HepG2 (cell line): ENCODE measurements around the gene HMG20B. TPM values are rescaled to one million over a fixed set of nuclear protein-coding genes. Genes with fewer than 3 reads are reported as not detected.
A peak's percentile ranks its signal among the peaks of the same experiment; 100 is the strongest.

ENCODE experiments used
- CEBPB ChIP-seq: IDR thresholded peaks from 2 replicates; pipeline ENCODE4 v1.6.1; 2011; ENCODE audit warnings: low read depth, low read length, improper control_type of control experiment, borderline replicate concordance
- EED ChIP-seq: sonication (generic); formaldehyde crosslinking; IDR thresholded peaks from 2 replicates; pipeline ENCODE4 v1.5.0; 2020; ENCODE audit warnings: mild to moderate bottlenecking, missing genetic modification reagents
- ELF1 ChIP-seq: sonication (generic); formaldehyde crosslinking; IDR thresholded peaks from 2 replicates; pipeline ENCODE4 v1.4.0; 2020; ENCODE audit warnings: missing genetic modification reagents
- FOXK1 ChIP-seq: sonication (generic); formaldehyde crosslinking; IDR thresholded peaks from 2 replicates; pipeline ENCODE4 v1.4.0; 2020; ENCODE audit warnings: low read depth, missing genetic modification reagents, borderline replicate concordance
- HDAC1 ChIP-seq: sonication (generic); formaldehyde crosslinking; IDR thresholded peaks from 2 replicates; pipeline ENCODE4 v1.5.1; 2020; ENCODE audit warnings: mild to moderate bottlenecking, missing genetic modification reagents
- HDAC2 ChIP-seq: sonication (generic); formaldehyde crosslinking; IDR thresholded peaks from 2 replicates; pipeline ENCODE4 v1.4.0; 2020; ENCODE audit warnings: missing genetic modification reagents
- JUND ChIP-seq: sonication (generic); formaldehyde crosslinking; IDR thresholded peaks from 2 replicates; pipeline ENCODE4 v1.8.0; 2022; ENCODE audit warnings: mild to moderate bottlenecking, missing genetic modification reagents
- MEIS1 ChIP-seq: sonication (generic); formaldehyde crosslinking; IDR thresholded peaks from 2 replicates; pipeline ENCODE4 v1.9.0; 2021; ENCODE audit warnings: mild to moderate bottlenecking, missing genetic modification reagents, moderate library complexity, borderline replicate concordance
- MEIS2 ChIP-seq: sonication (generic); formaldehyde crosslinking; IDR thresholded peaks from 2 replicates; pipeline ENCODE4 v1.9.0; 2021; ENCODE audit warnings: mild to moderate bottlenecking, missing genetic modification reagents
- MIER3 ChIP-seq: IDR thresholded peaks from 2 replicates; pipeline ENCODE4 v1.6.1; 2016; ENCODE audit warnings: missing compliant biosample characterization, borderline replicate concordance
- NFKB2 ChIP-seq: sonication (generic); formaldehyde crosslinking; IDR thresholded peaks from 2 replicates; pipeline ENCODE4 v1.4.0; 2020; ENCODE audit warnings: missing genetic modification reagents, borderline replicate concordance
- NFYB ChIP-seq: sonication (generic); formaldehyde crosslinking; IDR thresholded peaks from 2 replicates; pipeline ENCODE4 v1.4.0; 2020; ENCODE audit warnings: missing genetic modification reagents
- NR2F1 ChIP-seq, 2 experiments: fragments of 450-650 bp in 1 of 2; formaldehyde crosslinking in 1 of 2; IDR thresholded peaks; 2 replicates each; pipeline versions ENCODE4 v1.5.0 to v1.6.1; 2016 to 2020; ENCODE audit warnings: mild to moderate bottlenecking in 1 of 2, missing compliant biosample characterization in 1 of 2, missing genetic modification reagents in 1 of 2, moderate library complexity in 1 of 2
- PAX8 ChIP-seq: sonication (generic); formaldehyde crosslinking; IDR thresholded peaks from 2 replicates; pipeline ENCODE4 v1.8.0; 2022; ENCODE audit warnings: mild to moderate bottlenecking, missing genetic modification reagents, borderline replicate concordance
- POGK ChIP-seq: sonication (generic); formaldehyde crosslinking; conservative IDR thresholded peaks from 2 replicates; pipeline ENCODE4 v1.8.0; 2022; ENCODE audit warnings: mild to moderate bottlenecking, moderate library complexity, missing genetic modification reagents
- RBFOX2 ChIP-seq: fragments of 200-400 bp; formaldehyde crosslinking; IDR thresholded peaks from 2 replicates; pipeline ENCODE4 v1.6.1; 2017; ENCODE audit warnings: low read depth, mild to moderate bottlenecking, low read length
- RFX5 ChIP-seq: IDR thresholded peaks from 2 replicates; pipeline ENCODE4 v1.6.1; 2011; ENCODE audit warnings: low read depth, low read length, improper control_type of control experiment
- SMAD3 ChIP-seq: sonication (generic); formaldehyde crosslinking; IDR thresholded peaks from 2 replicates; pipeline ENCODE4 v1.4.0; 2020; ENCODE audit warnings: missing genetic modification reagents
- STAG1 ChIP-seq: sonication (generic); formaldehyde crosslinking; IDR thresholded peaks from 2 replicates; pipeline ENCODE4 v1.4.0; 2020; ENCODE audit warnings: missing genetic modification reagents
- TAF1 ChIP-seq: sonication (generic); formaldehyde crosslinking; IDR thresholded peaks from 2 replicates; pipeline ENCODE4 v1.4.0; 2020; ENCODE audit warnings: missing genetic modification reagents
- TBP ChIP-seq: sonication (generic); formaldehyde crosslinking; IDR thresholded peaks from 2 replicates; pipeline ENCODE4 v1.5.0; 2020; ENCODE audit warnings: missing genetic modification reagents
- ZNF121 ChIP-seq: sonication (generic); formaldehyde crosslinking; IDR thresholded peaks from 2 replicates; pipeline ENCODE4 v1.5.0; 2020; ENCODE audit warnings: mild to moderate bottlenecking, missing genetic modification reagents
- ZNF260 ChIP-seq: sonication (generic); formaldehyde crosslinking; IDR thresholded peaks from 2 replicates; pipeline ENCODE4 v1.4.0; 2020; ENCODE audit warnings: missing genetic modification reagents, low read depth, mild to moderate bottlenecking, borderline replicate concordance
- ZNF329 ChIP-seq: sonication (generic); formaldehyde crosslinking; IDR thresholded peaks from 2 replicates; pipeline ENCODE4 v1.9.0; 2021; ENCODE audit warnings: low read depth, mild to moderate bottlenecking, missing genetic modification reagents
- ZNF331 ChIP-seq: sonication (generic); formaldehyde crosslinking; IDR thresholded peaks from 2 replicates; pipeline ENCODE4 v1.4.0; 2020; ENCODE audit warnings: missing genetic modification reagents
- ZNF577 ChIP-seq: sonication (generic); formaldehyde crosslinking; IDR thresholded peaks from 2 replicates; pipeline ENCODE4 v1.4.0; 2020; ENCODE audit warnings: mild to moderate bottlenecking, low read depth, missing genetic modification reagents, borderline replicate concordance
- ZNF597 ChIP-seq: sonication (generic); formaldehyde crosslinking; IDR thresholded peaks from 2 replicates; pipeline ENCODE4 v1.5.0; 2020; ENCODE audit warnings: missing genetic modification reagents
- ZNF615 ChIP-seq: sonication (generic); formaldehyde crosslinking; IDR thresholded peaks from 2 replicates; pipeline ENCODE4 v1.5.0; 2020; ENCODE audit warnings: mild to moderate bottlenecking, missing genetic modification reagents, borderline replicate concordance
- ZNF768 ChIP-seq: sonication (generic); formaldehyde crosslinking; IDR thresholded peaks from 2 replicates; pipeline ENCODE4 v1.4.0; 2020; ENCODE audit warnings: missing genetic modification reagents
- ZSCAN21 ChIP-seq: sonication (generic); formaldehyde crosslinking; IDR thresholded peaks from 2 replicates; pipeline ENCODE4 v1.8.0; 2022; ENCODE audit warnings: mild to moderate bottlenecking, missing genetic modification reagents, moderate library complexity, borderline replicate concordance
- ZSCAN29 ChIP-seq: sonication (generic); formaldehyde crosslinking; conservative IDR thresholded peaks from 2 replicates; pipeline ENCODE4 v1.4.0; 2020; ENCODE audit warnings: mild to moderate bottlenecking, missing genetic modification reagents
- polyA plus RNA-seq, 8 experiments: library from polyadenylated mRNA; depleted of rRNA in 3 of 8; stranded (reverse) in 7 of 8; unstranded in 1 of 8; fragments of >200 nt; fragmentation: Illumina TruSeq in 4 of 8; extraction: Trizol in 4 of 8; gene quantifications; 2 replicates each; pipeline versions ENCODE4 v1.2.1 to v1.2.3, GENCODE V29; 2011 to 2016; ENCODE audit warnings: low read depth in 4 of 8, missing spikeins in 1 of 8, mixed read lengths in 1 of 8; ENCODE audit not compliant: insufficient read depth in 1 of 8
- total RNA-seq, 5 experiments: library from RNA; depleted of rRNA; stranded (reverse); fragments of >200 nt; fragmentation: Illumina TruSeq; extraction: Trizol; gene quantifications; 2 replicates each; pipeline ENCODE4 v1.2.3, GENCODE V29; 2016; ENCODE audit warnings: low read depth in 1 of 5

Gene HMG20B
- total and polyA plus RNA-seq, 2 of the 13 experiments (the other 11 are each of a cell fraction or from before 2014, with no cell fraction given): 23.9 to 29.2 TPM

- TF ChIP-seq ZNF577 (no peak), ZNF260 (CRISPR knock-in tag) (no peak), STAG1 (CRISPR knock-in tag) (no peak), CEBPB (no peak), FOXK1 (CRISPR knock-in tag) (no peak), ELF1 (CRISPR knock-in tag) (peak; percentile 41; the same call in 1 of the 2 replicates), MIER3 (no peak), ZNF329 (CRISPR knock-in tag) (no peak), NR2F1 (CRISPR knock-in tag; IDR thresholded peaks at IDR 0.05) (no peak), NFYB (CRISPR knock-in tag) (peak; percentile 96), ZNF615 (CRISPR knock-in tag) (no peak), POGK (CRISPR knock-in tag) (no peak), ZNF331 (CRISPR knock-in tag) (no peak), ZNF121 (no peak), ZSCAN21 (CRISPR knock-in tag) (no peak), RBFOX2 (no peak), ZSCAN29 (CRISPR knock-in tag) (no peak), RFX5 (peak; percentile 80), ZNF768 (CRISPR knock-in tag) (no peak), TAF1 (0 out of 2 replicates have a peak, but pooled peaks have one; percentile 18), SMAD3 (CRISPR knock-in tag) (no peak), MEIS1 (CRISPR knock-in tag) (no peak), HDAC1 (CRISPR knock-in tag) (0 out of 2 replicates have a peak, but pooled peaks have one; percentile 18), EED (no peak), PAX8 (no peak), MEIS2 (CRISPR knock-in tag) (no peak), HDAC2 (CRISPR knock-in tag) (peak; percentile 11; the same call in 1 of the 2 replicates), NFKB2 (CRISPR knock-in tag) (0 out of 2 replicates have a peak, but pooled peaks have one; percentile 32), TBP (CRISPR knock-in tag) (no peak), ZNF597 (no peak), JUND (CRISPR knock-in tag) (no peak)
Measured at GRCh38 chr19:3572132-3572854, 451 bp upstream of the HMG20B start (continued).
